A673 (cell line): Measurements from ENCODE around the gene MT1F. TPM values are rescaled to one million over a fixed set of nuclear protein-coding genes. Genes with fewer than 3 reads are reported as not detected.

Experiments used
- BruUV-seq: library from RNA; stranded (reverse); fragments of 400-500 nt; replicated peaks from 2 replicates; lab custom pipeline; 2021; lab: Mats Ljungman, UMichigan
- CTCF ChIA-PET: fragments of 300-600 bp; sonication (Branson Sonifier 250); formaldehyde crosslinking; loops from one replicate; lab custom pipeline; 2022; ENCODE audit warnings: antibody characterized with exemption; lab: Charles Lee
- POLR2A ChIA-PET: fragments of 300-600 bp; sonication (Branson Sonifier 250); formaldehyde crosslinking; loops from one replicate; lab custom pipeline; 2022; ENCODE audit warnings: antibody characterized with exemption; ENCODE audit not compliant: low non-redundant PET; lab: Charles Lee
- DNase-seq: peaks from one replicate; pipeline ENCODE4 v3.0.0-alpha.2; 2015; ENCODE audit warnings: low spot score
- H3K27ac ChIP-seq: fragments of 200-600 bp; sonication (generic); 2 replicates; pipeline ENCODE4 v1.5.1; 2016; ENCODE audit warnings: mixed run types, low read depth, mild to moderate bottlenecking, mixed read lengths, antibody characterized with exemption, low read length; ENCODE audit not compliant: poor library complexity, severe bottlenecking
- H3K27me3 ChIP-seq: fragments of 200-600 bp; sonication (generic); replicated peaks from 2 replicates; pipeline ENCODE4 v1.6.1; 2017; ENCODE audit warnings: mixed run types, low read depth, mild to moderate bottlenecking, mixed read lengths, antibody characterized with exemption, low read length; ENCODE audit not compliant: insufficient read depth, poor library complexity
- H3K36me3 ChIP-seq: fragments of 200-600 bp; sonication (generic); 2 replicates; pipeline ENCODE4 v1.6.1; 2016; ENCODE audit warnings: mixed run types, mild to moderate bottlenecking, mixed read lengths, antibody characterized with exemption, low read length; ENCODE audit not compliant: insufficient read depth, poor library complexity, severe bottlenecking
- H3K4me1 ChIP-seq: fragments of 200-600 bp; sonication (generic); 2 replicates; pipeline ENCODE4 v1.6.1; 2017; ENCODE audit warnings: mixed run types, mild to moderate bottlenecking, mixed read lengths, antibody characterized with exemption, low read length; ENCODE audit not compliant: insufficient read depth, poor library complexity, severe bottlenecking
- H3K4me3 ChIP-seq: fragments of 200-600 bp; sonication (generic); 2 replicates; pipeline ENCODE4 v1.5.1; 2016; ENCODE audit warnings: low read depth, mixed run types, mild to moderate bottlenecking, mixed read lengths, low read length; ENCODE audit not compliant: poor library complexity, severe bottlenecking
- H3K9me3 ChIP-seq: fragments of 200-600 bp; sonication (generic); 2 replicates; pipeline ENCODE4 v1.6.1; 2016; ENCODE audit warnings: mixed run types, low read depth, mild to moderate bottlenecking, mixed read lengths, antibody characterized with exemption, low read length; ENCODE audit not compliant: poor library complexity, severe bottlenecking
- EZH2 ChIP-seq: fragments of 200-600 bp; sonication (generic); IDR thresholded peaks from 2 replicates; pipeline ENCODE4 v1.6.1; 2017; ENCODE audit warnings: borderline replicate concordance, low read depth, mild to moderate bottlenecking, mixed read lengths, antibody characterized with exemption, low read length; ENCODE audit not compliant: poor library complexity, severe bottlenecking
- intact Hi-C: fragments of 100-400 bp; cut with micrococcal nuclease; formaldehyde crosslinking; loops from one replicate; pipeline ENCODE4 v1.10.0; 2022; ENCODE audit not compliant: unreplicated experiment
- total RNA-seq: library from RNA; stranded (reverse); gene quantifications from 2 replicates; pipeline ENCODE4 v1.2.3, GENCODE V29; 2021
- TF ChIP-seq, protein P1 (sequence below): fragments of 300-800, 200-600 bp; sonication (generic); conservative IDR thresholded peaks from 2 replicates; pipeline ENCODE4 v1.5.1; 2017; ENCODE audit warnings: low read depth, mild to moderate bottlenecking, antibody characterized with exemption, low read length, moderate library complexity, mixed read lengths

MT1F gene
- total RNA-seq, 1 experiment from 2014 or later, result 26.9 TPM

DNA sequence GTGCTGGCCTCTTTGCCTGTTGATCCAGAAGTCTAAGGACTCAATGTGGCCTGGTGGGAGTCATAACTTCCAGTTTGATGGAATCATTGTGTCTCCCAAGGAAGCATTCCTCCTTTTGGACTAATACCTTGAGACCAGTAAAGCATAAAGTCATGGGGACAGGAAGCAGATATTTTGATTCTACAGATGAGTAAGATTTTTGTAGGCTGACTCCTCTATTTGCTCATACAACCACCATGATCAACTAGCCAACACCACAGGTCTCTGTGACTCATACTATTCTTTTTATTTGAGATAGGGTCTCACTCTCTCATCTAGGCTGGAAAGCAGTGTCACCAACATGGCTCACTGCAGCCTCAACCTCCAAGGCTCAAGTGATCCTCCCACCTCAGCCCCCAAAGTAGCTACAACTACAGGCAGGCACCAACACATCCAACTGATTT is 43.2 kb upstream of the MT1F start:
- Histone ChIP-seq H3K36me3 (no peaks in the 10 kb centered on the region), H3K9me3 (no peaks in the 10 kb centered on the region), H3K4me1 (peaks cover 14% of the 10 kb centered on the region), H3K27ac (no peak overlapping the region), H3K27me3 (no peaks in the 10 kb centered on the region), H3K4me3 (no peak overlapping the region)
- CTCF ChIA-PET, result no interaction called here
- POLR2A ChIA-PET, result interaction anchor here (0.9 kb wide), 1 partner anchor 16 kb away, joined by 3 read pairs; no protein-coding TSS in a partner anchor
- no TSS peak for BruUV-seq
- intact Hi-C loops, result no loop called here
- TF ChIP-seq, protein P1, sequence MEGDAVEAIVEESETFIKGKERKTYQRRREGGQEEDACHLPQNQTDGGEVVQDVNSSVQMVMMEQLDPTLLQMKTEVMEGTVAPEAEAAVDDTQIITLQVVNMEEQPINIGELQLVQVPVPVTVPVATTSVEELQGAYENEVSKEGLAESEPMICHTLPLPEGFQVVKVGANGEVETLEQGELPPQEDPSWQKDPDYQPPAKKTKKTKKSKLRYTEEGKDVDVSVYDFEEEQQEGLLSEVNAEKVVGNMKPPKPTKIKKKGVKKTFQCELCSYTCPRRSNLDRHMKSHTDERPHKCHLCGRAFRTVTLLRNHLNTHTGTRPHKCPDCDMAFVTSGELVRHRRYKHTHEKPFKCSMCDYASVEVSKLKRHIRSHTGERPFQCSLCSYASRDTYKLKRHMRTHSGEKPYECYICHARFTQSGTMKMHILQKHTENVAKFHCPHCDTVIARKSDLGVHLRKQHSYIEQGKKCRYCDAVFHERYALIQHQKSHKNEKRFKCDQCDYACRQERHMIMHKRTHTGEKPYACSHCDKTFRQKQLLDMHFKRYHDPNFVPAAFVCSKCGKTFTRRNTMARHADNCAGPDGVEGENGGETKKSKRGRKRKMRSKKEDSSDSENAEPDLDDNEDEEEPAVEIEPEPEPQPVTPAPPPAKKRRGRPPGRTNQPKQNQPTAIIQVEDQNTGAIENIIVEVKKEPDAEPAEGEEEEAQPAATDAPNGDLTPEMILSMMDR, result no peak
- no peak for TF ChIP-seq EZH2
- DNase-seq, result no peak

DNA sequence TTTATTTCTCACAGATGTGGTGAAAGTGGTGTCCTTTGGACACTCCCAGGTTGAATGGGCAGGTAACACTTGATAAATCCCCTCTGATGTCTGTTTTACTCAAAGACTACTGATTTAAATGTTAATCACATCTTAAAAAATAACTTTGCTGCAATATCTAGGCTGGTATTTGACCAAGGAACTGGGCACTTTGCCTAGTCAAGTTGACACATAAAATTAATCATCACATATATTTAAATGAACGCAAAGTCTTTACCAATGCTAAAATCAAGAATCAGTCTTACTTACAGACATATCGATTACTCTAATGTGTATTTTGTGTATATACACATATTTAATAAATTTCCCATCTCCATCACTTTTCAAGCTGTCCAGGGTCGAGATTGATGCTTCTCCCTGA is 42.4 kb upstream of the MT1F start:
- BruUV-seq, result no TSS peak

DNA sequence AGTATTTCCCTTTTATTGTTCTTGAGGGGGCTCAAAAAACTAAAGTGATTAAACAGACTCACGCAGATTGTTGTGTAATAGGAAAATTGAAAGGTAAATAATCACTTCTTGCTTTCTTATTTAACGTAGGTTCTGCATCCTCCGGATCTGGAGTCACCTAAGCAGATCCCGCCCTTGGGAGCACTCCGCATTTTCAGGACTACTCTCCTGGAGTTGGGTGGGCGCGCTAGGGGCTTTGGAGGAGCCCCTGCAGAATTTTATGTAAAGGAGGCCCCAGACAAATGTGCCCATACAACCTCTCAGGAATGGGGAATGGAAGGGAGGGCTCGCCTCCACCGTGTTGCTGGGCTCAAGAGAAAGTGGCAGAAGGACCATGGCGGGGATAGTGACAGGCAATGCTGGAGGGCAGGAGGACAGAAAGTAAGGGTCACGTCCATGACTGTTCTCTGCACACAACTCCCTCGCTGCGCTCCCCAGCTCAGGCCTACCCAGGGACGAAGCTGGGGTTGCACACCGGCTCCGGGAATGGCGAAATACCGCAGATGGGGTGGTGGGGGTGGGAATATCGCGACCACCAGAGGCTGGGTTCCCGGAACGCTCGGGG is 41.0 kb upstream of the MT1F start:
- no peaks in the 10 kb centered on the region for H3K36me3 ChIP-seq
- H3K4me1 ChIP-seq, result no peaks in the 10 kb centered on the region
- TF ChIP-seq, protein P1, result no peak
- no peak for TF ChIP-seq EZH2
- H3K27ac ChIP-seq, result no peak overlapping the region
- no peak overlapping the region for H3K4me3 ChIP-seq
- no peak for DNase-seq
- POLR2A ChIA-PET, result no interaction called here
- H3K9me3 ChIP-seq, result no peaks in the 10 kb centered on the region
- intact Hi-C loops, result no loop called here
- CTCF ChIA-PET, result no interaction called here
- no TSS peak for BruUV-seq
- H3K27me3 ChIP-seq, result no peaks in the 10 kb centered on the region

More for the DNA sequence above, 42.4 kb upstream of the MT1F start:
- Histone ChIP-seq H3K9me3 (no peaks in the 10 kb centered on the region), H3K27ac (no peak overlapping the region), H3K4me3 (no peak overlapping the region), H3K36me3 (no peaks in the 10 kb centered on the region), H3K4me1 (peaks cover 6% of the 10 kb centered on the region), H3K27me3 (no peaks in the 10 kb centered on the region)
- no peak for DNase-seq
- intact Hi-C loops, result no loop called here
- ChIA-PET CTCF (no interaction called here), POLR2A (interaction anchor here (0.9 kb wide), 1 partner anchor 15 kb away, joined by 3 read pairs; no protein-coding TSS in a partner anchor)
- TF ChIP-seq, protein P1, result no peak
- TF ChIP-seq EZH2, result no peak
